ENCODE data around the gene CCR7.
A peak's percentile ranks its signal among the peaks of the same experiment; 100 is the strongest.

CCR7 gene

GRCh38 chr17:40559564-40559916, 5.7 kb downstream of the CCR7 start:
- no peaks in the 10 kb centered on the region for H3K36me3 Mint-ChIP-seq (ENCODE audit: low read depth)
- peaks cover 65% of the 10 kb centered on the region for H3K4me1 Mint-ChIP-seq
- no peaks in the 10 kb centered on the region for H3K9me3 Mint-ChIP-seq
- peak overlapping the region in 1 of 3 experiments; percentile 47 for H3K4me3 Mint-ChIP-seq
- TF ChIP-seq CTCF (IDR thresholded peaks at IDR 0.05; ENCODE audit: unreplicated experiment in 3 of 3), result no peak
- H3K27me3 Mint-ChIP-seq (ENCODE audit: low read depth), result peaks cover 26% of the 10 kb centered on the region
- H3K27ac Mint-ChIP-seq, result peak overlapping the region; percentile 74 to 98 (median 89)

- no peaks in the 10 kb centered on the region for H3K36me3 Mint-ChIP-seq (ENCODE audit: low read depth)
- TF ChIP-seq CTCF (IDR thresholded peaks at IDR 0.05; ENCODE audit: unreplicated experiment in 3 of 3), result no peak
- H3K27ac Mint-ChIP-seq, result peak overlapping the region; percentile 80 to 98 (median 98)
- H3K9me3 Mint-ChIP-seq, result no peaks in the 10 kb centered on the region
- peak overlapping the region in 2 of 3 experiments; percentile 57 to 60 for H3K4me3 Mint-ChIP-seq
- peaks cover 26% of the 10 kb centered on the region for H3K27me3 Mint-ChIP-seq (ENCODE audit: low read depth)
- H3K4me1 Mint-ChIP-seq, result peaks cover 70% of the 10 kb centered on the region
These were observed 6.2 kb downstream of the CCR7 start for GRCh38 chr17:40558890-40559563.

GRCh38 chr17:40558300-40558889, 6.9 kb downstream of the CCR7 start:
- peaks cover 21% of the 10 kb centered on the region for H3K27me3 Mint-ChIP-seq (ENCODE audit: low read depth)
- H3K27ac Mint-ChIP-seq, result peak overlapping the region; percentile 80 to 98 (median 98)
- peak overlapping the region in 2 of 3 experiments; percentile 57 to 60 for H3K4me3 Mint-ChIP-seq
- H3K4me1 Mint-ChIP-seq, result peaks cover 77% of the 10 kb centered on the region
- H3K36me3 Mint-ChIP-seq (ENCODE audit: low read depth), result no peaks in the 10 kb centered on the region
- no peak for TF ChIP-seq CTCF (IDR thresholded peaks at IDR 0.05; ENCODE audit: unreplicated experiment in 3 of 3)
- H3K9me3 Mint-ChIP-seq, result no peaks in the 10 kb centered on the region

- Mint-ChIP-seq H3K4me3 (peak overlapping the region in 2 of 3 experiments; percentile 28 to 57), H3K27me3 (ENCODE audit: low read depth) (peaks cover 19% of the 10 kb centered on the region), H3K27ac (peak overlapping the region; percentile 80 to 98 (median 98)), H3K4me1 (peaks cover 81% of the 10 kb centered on the region), H3K36me3 (ENCODE audit: low read depth) (no peaks in the 10 kb centered on the region), H3K9me3 (no peaks in the 10 kb centered on the region)
- TF ChIP-seq CTCF (IDR thresholded peaks at IDR 0.05; ENCODE audit: unreplicated experiment in 3 of 3), result no peak
These were observed 7.6 kb downstream of the CCR7 start for GRCh38 chr17:40557531-40558299.

GRCh38 chr17:40556884-40557414, 8.3 kb downstream of the CCR7 start:
- TF ChIP-seq CTCF (IDR thresholded peaks at IDR 0.05; ENCODE audit: unreplicated experiment in 3 of 3), result no peak
- H3K9me3 Mint-ChIP-seq, result no peaks in the 10 kb centered on the region
- peaks cover 89% of the 10 kb centered on the region for H3K4me1 Mint-ChIP-seq
- peak overlapping the region; percentile 80 to 98 (median 98) for H3K27ac Mint-ChIP-seq
- peak overlapping the region in 2 of 3 experiments; percentile 17 to 65 for H3K4me3 Mint-ChIP-seq
- no peaks in the 10 kb centered on the region for H3K36me3 Mint-ChIP-seq (ENCODE audit: low read depth)
- peaks cover 18% of the 10 kb centered on the region for H3K27me3 Mint-ChIP-seq (ENCODE audit: low read depth)

Data from nephron (organoid).